Astrocyte (in vitro differentiated cells and primary cell): ENCODE measurements around the gene ZZZ3. TPM values are rescaled to one million over a fixed set of nuclear protein-coding genes. Genes with fewer than 3 reads are reported as not detected.

Source experiments
- DNase-seq: peaks from one replicate; pipeline ENCODE4 v3.0.0-alpha.2; 2010; ENCODE audit warnings: low read depth
- FAIRE-seq: peaks from 2 replicates; lab custom pipeline; 2011; peaks lifted over from hg19 to GRCh38; lab: Jason Lieb, UNC
- H2AFZ ChIP-seq: 2 replicates; pipeline ENCODE4 v1.6.0; 2012; ENCODE audit warnings: low read depth, low read length, inconsistent platforms
- H3K27ac ChIP-seq: 2 replicates; pipeline ENCODE4 v1.5.1; 2011; ENCODE audit warnings: low read depth, low read length, inconsistent platforms
- H3K27me3 ChIP-seq: 2 replicates; pipeline ENCODE4 v1.6.0; 2011; ENCODE audit warnings: low read length, inconsistent platforms; ENCODE audit not compliant: insufficient read depth
- H3K36me3 ChIP-seq: 2 replicates; pipeline ENCODE4 v1.5.1; 2011; ENCODE audit warnings: low read length, inconsistent platforms; ENCODE audit not compliant: insufficient read depth
- H3K4me1 ChIP-seq: 2 replicates; pipeline ENCODE4 v1.5.1; 2011; ENCODE audit warnings: low read length, inconsistent platforms; ENCODE audit not compliant: insufficient read depth
- H3K4me2 ChIP-seq: 2 replicates; pipeline ENCODE4 v1.6.0; 2012; ENCODE audit warnings: low read length, inconsistent platforms
- H3K4me3 ChIP-seq: 2 replicates; pipeline ENCODE4 v1.5.1; 2011; ENCODE audit warnings: low read depth, mild to moderate bottlenecking, low read length, inconsistent platforms; ENCODE audit not compliant: insufficient read depth
- H3K79me2 ChIP-seq: 2 replicates; pipeline ENCODE4 v1.6.0; 2012; ENCODE audit warnings: mild to moderate bottlenecking, low read length, inconsistent platforms; ENCODE audit not compliant: insufficient read depth
- H3K9ac ChIP-seq: 2 replicates; pipeline ENCODE4 v1.6.0; 2012; ENCODE audit warnings: mild to moderate bottlenecking, low read length, inconsistent platforms
- H3K9me3 ChIP-seq: 2 replicates; pipeline ENCODE4 v1.5.1; 2012; ENCODE audit warnings: low read depth, mild to moderate bottlenecking, low read length, inconsistent platforms; ENCODE audit not compliant: insufficient read depth
- H4K20me1 ChIP-seq: 2 replicates; pipeline ENCODE4 v1.6.0; 2012; ENCODE audit warnings: low read length, inconsistent platforms; ENCODE audit not compliant: insufficient read depth
- H3K27ac Mint-ChIP-seq: one replicate; pipeline ENCODE4 v1.8.0; 2021; ENCODE audit warnings: mild to moderate bottlenecking, mixed read lengths; ENCODE audit not compliant: unreplicated experiment
- H3K27me3 Mint-ChIP-seq: one replicate; pipeline ENCODE4 v1.8.0; 2021; ENCODE audit warnings: low read depth, mixed read lengths; ENCODE audit not compliant: unreplicated experiment
- H3K36me3 Mint-ChIP-seq: one replicate; pipeline ENCODE4 v1.8.0; 2021; ENCODE audit warnings: low read depth, mixed read lengths; ENCODE audit not compliant: unreplicated experiment
- H3K4me1 Mint-ChIP-seq: one replicate; pipeline ENCODE4 v1.8.0; 2021; ENCODE audit warnings: low read depth, mixed read lengths; ENCODE audit not compliant: unreplicated experiment
- H3K4me3 Mint-ChIP-seq: one replicate; pipeline ENCODE4 v1.8.0; 2021; ENCODE audit warnings: mild to moderate bottlenecking, moderate library complexity, mixed read lengths; ENCODE audit not compliant: unreplicated experiment
- H3K9me3 Mint-ChIP-seq: one replicate; pipeline ENCODE4 v1.8.0; 2021; ENCODE audit warnings: mild to moderate bottlenecking, mixed read lengths; ENCODE audit not compliant: unreplicated experiment
- EZH2 ChIP-seq: IDR thresholded peaks from 2 replicates; pipeline ENCODE4 v1.6.1; 2012; ENCODE audit warnings: mild to moderate bottlenecking, low read length, inconsistent platforms; ENCODE audit not compliant: insufficient read depth
- total RNA-seq: library from RNA; stranded (reverse); gene quantifications from 2 replicates; pipeline ENCODE4 v1.2.1, GENCODE V29; 2021
- TF ChIP-seq, protein P1 (sequence below): IDR thresholded peaks from 2 replicates; pipeline ENCODE4 v1.5.1; 2011; ENCODE audit warnings: low read depth, mild to moderate bottlenecking, inconsistent platforms, low read length, moderate library complexity; ENCODE audit not compliant: insufficient read depth

Gene ZZZ3
- total RNA-seq, 1 donor from 2014 or later: 48.4 TPM

DNA sequence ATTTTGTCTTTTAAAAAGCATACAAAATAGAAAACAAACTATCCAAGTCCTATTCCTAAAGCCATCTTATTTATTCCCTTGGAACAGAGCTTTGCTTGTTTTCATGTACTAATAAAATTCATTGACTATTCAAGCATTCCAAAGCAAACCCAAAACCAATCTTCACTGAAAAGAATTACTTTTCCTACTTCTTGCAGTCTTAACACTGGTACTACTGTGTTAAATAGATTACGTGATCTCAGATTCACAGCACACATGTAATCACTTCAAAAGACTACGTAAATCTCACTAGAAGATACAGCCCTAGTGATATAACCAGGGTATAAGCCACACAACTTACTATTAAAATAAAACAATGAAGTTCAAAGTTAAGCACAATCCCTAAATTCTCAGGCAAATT lies 39.0 kb downstream of the ZZZ3 start:
- peaks cover 9% of the 10 kb centered on the region for H3K4me1 Mint-ChIP-seq
- no peak overlapping the region for H3K4me3 Mint-ChIP-seq

GRCh38 chr1:77642941-77643340 lies 39.5 kb downstream of the ZZZ3 start:
- Histone ChIP-seq H3K4me3 (no peak overlapping the region), H4K20me1 (peaks cover 57% of the 10 kb centered on the region)
- no peak overlapping the region for H3K27ac Mint-ChIP-seq

More for the DNA sequence above, 39.0 kb downstream of the ZZZ3 start:
- Histone ChIP-seq H3K9me3 (no peaks in the 10 kb centered on the region), H3K4me2 (no peak overlapping the region), H3K36me3 (no peaks in the 10 kb centered on the region), H3K27me3 (no peaks in the 10 kb centered on the region), H3K4me3 (no peak overlapping the region), H3K9ac (no peak overlapping the region), H3K79me2 (peaks cover 78% of the 10 kb centered on the region), H4K20me1 (peaks cover 59% of the 10 kb centered on the region), H3K4me1 (no peaks in the 10 kb centered on the region), H2AFZ (no peak overlapping the region), H3K27ac (no peak overlapping the region)
- FAIRE-seq (no peak), DNase-seq (no peak)
- Mint-ChIP-seq H3K27me3 (no peaks in the 10 kb centered on the region), H3K36me3 (peaks cover 13% of the 10 kb centered on the region), H3K9me3 (peaks cover 2% of the 10 kb centered on the region), H3K27ac (no peak overlapping the region)
- TF ChIP-seq, protein P1, sequence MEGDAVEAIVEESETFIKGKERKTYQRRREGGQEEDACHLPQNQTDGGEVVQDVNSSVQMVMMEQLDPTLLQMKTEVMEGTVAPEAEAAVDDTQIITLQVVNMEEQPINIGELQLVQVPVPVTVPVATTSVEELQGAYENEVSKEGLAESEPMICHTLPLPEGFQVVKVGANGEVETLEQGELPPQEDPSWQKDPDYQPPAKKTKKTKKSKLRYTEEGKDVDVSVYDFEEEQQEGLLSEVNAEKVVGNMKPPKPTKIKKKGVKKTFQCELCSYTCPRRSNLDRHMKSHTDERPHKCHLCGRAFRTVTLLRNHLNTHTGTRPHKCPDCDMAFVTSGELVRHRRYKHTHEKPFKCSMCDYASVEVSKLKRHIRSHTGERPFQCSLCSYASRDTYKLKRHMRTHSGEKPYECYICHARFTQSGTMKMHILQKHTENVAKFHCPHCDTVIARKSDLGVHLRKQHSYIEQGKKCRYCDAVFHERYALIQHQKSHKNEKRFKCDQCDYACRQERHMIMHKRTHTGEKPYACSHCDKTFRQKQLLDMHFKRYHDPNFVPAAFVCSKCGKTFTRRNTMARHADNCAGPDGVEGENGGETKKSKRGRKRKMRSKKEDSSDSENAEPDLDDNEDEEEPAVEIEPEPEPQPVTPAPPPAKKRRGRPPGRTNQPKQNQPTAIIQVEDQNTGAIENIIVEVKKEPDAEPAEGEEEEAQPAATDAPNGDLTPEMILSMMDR: no peak
- no peak for TF ChIP-seq EZH2

DNA sequence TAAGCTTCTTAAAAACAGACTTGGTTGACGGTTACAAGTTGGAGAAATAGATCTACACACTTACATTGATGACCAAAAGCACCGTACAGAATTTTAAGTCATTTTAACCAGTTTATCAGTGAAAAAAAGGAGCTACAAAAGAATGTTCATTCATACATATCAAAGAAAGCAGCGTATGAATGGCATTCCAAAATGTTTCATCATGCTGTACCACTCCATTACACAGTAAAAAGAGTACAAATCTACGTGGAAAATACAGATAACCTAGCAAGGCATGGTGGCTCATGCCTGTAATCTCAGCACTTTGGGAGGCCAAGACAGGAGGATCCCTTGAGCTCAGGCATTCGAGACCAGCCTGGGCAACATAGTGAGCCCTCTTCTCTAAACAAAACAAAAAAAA lies 40.3 kb downstream of the ZZZ3 start:
- no peak overlapping the region for H3K4me3 Mint-ChIP-seq
- H3K27ac Mint-ChIP-seq: no peak overlapping the region
- no peaks in the 10 kb centered on the region for H3K27me3 Mint-ChIP-seq
- H3K9ac ChIP-seq: no peak overlapping the region
- no peaks in the 10 kb centered on the region for H3K4me1 ChIP-seq
- peaks cover 12% of the 10 kb centered on the region for H3K36me3 Mint-ChIP-seq
- no peak overlapping the region for H3K27ac ChIP-seq
- no peak overlapping the region for H2AFZ ChIP-seq
- FAIRE-seq (no peak), DNase-seq (peak; percentile 45)
- TF ChIP-seq, protein P1: no peak
- TF ChIP-seq EZH2: no peak
- H3K36me3 ChIP-seq: no peaks in the 10 kb centered on the region
- H3K4me3 ChIP-seq: no peak overlapping the region
- H3K4me2 ChIP-seq: no peak overlapping the region
- no peaks in the 10 kb centered on the region for H3K9me3 ChIP-seq
- H3K9me3 Mint-ChIP-seq: peaks cover 2% of the 10 kb centered on the region
- H3K4me1 Mint-ChIP-seq: peaks cover 9% of the 10 kb centered on the region
- H4K20me1 ChIP-seq: peaks cover 53% of the 10 kb centered on the region
- H3K79me2 ChIP-seq: peaks cover 71% of the 10 kb centered on the region
- no peaks in the 10 kb centered on the region for H3K27me3 ChIP-seq

More at GRCh38 chr1:77642941-77643340, 39.5 kb downstream of the ZZZ3 start:
- no peaks in the 10 kb centered on the region for H3K27me3 Mint-ChIP-seq
- TF ChIP-seq EZH2: no peak
- TF ChIP-seq, protein P1: no peak
- H3K9me3 Mint-ChIP-seq: peaks cover 2% of the 10 kb centered on the region
- Histone ChIP-seq H3K4me1 (no peaks in the 10 kb centered on the region), H3K27me3 (no peaks in the 10 kb centered on the region), H3K79me2 (peaks cover 76% of the 10 kb centered on the region), H3K27ac (no peak overlapping the region), H3K36me3 (no peaks in the 10 kb centered on the region), H2AFZ (no peak overlapping the region), H3K9me3 (no peaks in the 10 kb centered on the region), H3K4me2 (no peak overlapping the region), H3K9ac (no peak overlapping the region)
- H3K4me1 Mint-ChIP-seq: peaks cover 9% of the 10 kb centered on the region
- FAIRE-seq: no peak
- H3K36me3 Mint-ChIP-seq: peaks cover 12% of the 10 kb centered on the region
- no peak overlapping the region for H3K4me3 Mint-ChIP-seq
- no peak for DNase-seq
